H54 (cell line): ENCODE measurements around the gene NR3C2.

Source experiments
- DNase-seq: peaks from one replicate; pipeline ENCODE4 v3.0.0; 2011; ENCODE audit warnings: low spot score, mixed read lengths; ENCODE audit not compliant: insufficient read length
- FAIRE-seq: peaks from 3 replicates; lab custom pipeline; 2011; peaks lifted over from hg19 to GRCh38; lab: Jason Lieb, UNC
- POLR2A ChIP-seq: IDR thresholded peaks from 2 replicates; pipeline ENCODE4 v1.6.1; 2011; ENCODE audit warnings: low read depth, mild to moderate bottlenecking, low read length

NR3C2 gene

DNA sequence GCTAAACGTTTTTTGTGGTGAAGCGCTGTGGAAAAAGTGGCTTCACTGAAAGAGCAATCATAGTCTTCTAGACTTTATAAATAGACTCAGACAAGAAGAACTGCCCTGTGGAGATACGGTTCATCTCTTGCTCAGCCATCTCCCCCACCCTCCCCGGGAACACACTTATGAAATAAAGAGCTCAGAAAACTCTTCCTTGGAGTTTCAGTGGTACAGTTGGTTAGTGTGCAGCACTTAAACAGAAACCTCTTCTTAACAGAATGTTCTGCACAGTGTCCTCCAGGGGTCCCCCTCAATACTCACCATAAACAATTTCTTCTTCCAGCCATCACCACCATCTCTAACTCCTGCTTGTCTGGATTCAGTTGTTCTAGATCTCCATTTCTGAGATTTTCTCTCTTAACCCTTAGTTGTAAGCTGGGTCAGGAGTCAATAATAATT is 397.3 kb downstream of the NR3C2 start:
- FAIRE-seq, result no peak
- no peak for DNase-seq
- no peak for TF ChIP-seq POLR2A

DNA sequence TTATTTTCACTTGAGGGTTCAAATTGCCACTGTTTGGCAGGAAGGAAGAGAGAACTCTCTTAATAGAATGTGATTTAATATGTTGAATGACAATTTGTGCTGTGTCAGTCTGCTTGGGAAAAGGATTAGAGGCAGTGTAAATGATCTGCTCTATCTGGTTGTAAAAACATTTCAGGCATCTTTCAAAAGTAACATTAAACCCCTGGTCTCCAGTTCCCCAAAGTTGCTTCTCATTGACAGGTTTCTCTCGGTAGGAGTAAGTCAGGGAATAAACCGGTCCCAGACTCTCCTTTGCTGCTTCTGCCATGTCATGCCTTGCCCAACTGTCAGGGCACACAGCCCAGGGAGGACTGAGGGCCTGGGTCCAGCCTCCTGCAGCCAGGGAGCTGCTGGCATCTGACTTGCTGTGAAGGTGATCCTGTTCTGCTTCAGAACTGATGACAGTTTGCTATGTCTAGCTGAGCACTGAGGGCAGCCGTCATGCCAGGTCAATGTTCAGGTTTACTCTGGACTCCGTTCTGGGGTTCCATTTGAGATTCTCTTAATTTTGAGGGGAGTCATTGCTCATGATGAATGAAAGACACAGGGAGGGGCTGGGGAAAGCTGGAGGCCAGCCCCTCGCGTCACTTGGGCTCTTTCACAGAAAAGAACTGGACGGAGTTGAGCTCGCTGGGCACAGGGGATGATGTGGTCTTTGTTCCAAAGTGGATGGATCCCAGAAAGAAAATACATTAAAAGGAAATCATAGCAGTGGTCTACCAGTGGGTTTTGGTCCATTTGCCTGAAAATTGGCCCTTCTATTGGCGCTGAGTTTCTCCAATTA is 397.9 kb downstream of the NR3C2 start:
- no peak for TF ChIP-seq POLR2A

DNA sequence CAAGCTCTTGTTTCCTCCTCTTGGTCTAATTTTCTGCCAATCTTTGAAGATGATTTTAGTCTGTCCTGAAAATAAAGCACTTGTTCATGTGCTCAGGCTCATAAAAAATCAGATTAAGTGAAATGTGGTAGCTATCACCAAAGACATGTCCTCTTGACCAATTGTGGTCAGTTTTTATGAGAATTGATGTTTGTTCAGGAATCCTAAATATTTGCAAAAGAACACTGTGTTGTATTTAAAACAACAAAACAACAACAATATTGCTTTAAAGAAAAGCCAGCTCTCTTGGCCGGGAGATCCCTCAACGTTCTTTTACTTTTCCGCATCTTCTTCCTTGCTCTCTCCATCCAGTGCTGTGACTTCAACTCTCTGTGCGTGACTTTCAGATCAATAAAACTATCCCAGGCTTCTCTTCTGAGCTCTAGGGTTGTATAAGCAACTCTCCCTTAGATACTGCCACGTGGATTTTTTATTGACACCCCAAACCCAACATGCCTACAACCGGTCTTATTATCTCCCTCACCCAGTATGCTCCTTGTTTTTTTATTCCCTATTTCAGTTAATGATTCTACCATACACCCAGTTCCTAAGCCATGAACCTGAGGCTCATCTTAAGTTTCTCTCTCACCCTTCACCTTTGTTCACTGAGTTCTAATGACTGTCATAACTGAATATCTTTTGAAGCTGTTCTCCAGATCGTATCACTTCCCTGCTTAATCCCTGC is 400.4 kb downstream of the NR3C2 start:
- FAIRE-seq (no peak), DNase-seq (no peak)
- no peak for TF ChIP-seq POLR2A

More for the DNA sequence above, 397.9 kb downstream of the NR3C2 start:
- no peak for DNase-seq
- FAIRE-seq, result no peak

DNA sequence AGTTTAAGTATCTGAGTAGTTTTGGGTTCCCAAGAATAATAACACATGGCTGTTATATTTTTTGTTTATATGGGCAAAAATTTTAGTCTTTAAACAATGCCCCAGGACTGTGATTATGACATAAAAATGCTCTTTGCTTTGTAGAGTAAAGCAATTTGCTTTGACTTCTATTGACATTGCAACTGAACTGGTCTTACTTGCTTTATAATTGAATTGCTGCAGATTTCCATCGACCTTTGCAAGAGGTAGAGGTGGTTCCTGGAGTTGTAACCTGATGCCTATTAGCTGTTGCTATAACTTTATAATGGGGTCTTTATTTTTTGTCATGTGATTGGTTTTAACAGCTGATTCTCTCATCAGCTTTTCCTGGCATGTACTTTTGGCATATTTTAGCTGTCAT is 407.4 kb downstream of the NR3C2 start:
- FAIRE-seq, result no peak
- TF ChIP-seq POLR2A, result no peak

DNA sequence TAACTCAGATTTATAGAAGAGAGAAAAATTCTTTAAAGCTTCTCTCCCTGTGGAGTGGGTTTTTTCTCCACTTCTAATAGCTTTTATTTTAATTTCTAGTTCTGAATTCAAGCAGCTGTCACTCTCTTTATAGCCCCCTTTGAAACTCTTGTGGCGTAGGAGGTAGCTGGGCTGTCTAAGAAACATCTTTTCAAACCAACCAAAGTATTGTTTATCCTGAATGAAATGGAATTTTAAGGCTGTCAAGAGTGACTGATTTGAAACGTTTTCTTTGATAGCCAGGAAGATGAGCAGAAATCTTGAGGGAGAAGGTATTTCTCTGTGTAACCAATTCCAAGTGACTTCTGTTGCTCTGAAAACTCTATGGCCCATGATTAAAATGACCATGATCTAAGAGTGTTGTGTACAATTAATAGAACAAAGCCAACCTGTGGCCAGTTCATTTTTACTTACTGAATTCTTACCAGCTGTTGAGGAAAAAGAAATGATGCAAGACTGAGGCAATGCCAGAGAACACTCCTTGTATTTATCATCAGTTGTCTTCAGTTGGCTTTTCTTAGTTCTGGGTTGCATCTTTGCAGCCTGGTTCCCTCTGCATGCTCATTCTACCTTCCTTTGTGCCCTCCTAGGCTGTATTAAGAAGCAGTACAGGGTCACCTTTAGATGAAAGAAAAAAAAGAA is 411.9 kb downstream of the NR3C2 start:
- no peak for TF ChIP-seq POLR2A

More for the DNA sequence above, 407.4 kb downstream of the NR3C2 start:
- no peak for DNase-seq

DNA sequence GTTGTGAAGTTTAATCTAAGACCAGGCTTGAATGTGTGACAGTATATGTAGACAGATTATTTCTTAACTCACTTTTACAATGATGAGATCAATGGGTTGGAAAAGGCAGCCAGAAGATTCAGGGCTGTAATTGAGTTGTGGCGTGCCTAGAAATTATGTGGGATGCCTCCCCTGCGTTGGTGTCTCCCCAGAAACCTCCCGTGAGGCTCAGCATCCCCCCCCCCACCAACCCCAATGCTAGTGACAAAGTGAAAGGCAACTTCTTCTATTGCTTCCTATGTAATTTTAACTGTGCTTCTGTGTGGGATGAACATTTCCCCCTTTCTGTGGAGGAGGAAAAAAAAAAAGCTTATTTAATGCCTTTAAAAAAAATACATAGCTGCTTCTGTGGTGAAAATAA is 412.4 kb downstream of the NR3C2 start:
- no peak for FAIRE-seq
- no peak for TF ChIP-seq POLR2A

More for the DNA sequence above, 411.9 kb downstream of the NR3C2 start:
- FAIRE-seq (no peak), DNase-seq (no peak)

More for the DNA sequence above, 412.4 kb downstream of the NR3C2 start:
- no peak for DNase-seq
